Loucy (cell line): ENCODE measurements around the gene TTI1.

Source experiments
- H2AFZ ChIP-seq: fragments of 200-600 bp; sonication (generic); 2 replicates; pipeline ENCODE4 v1.6.0; 2016; ENCODE audit warnings: antibody characterized with exemption, mild to moderate bottlenecking, low read length, moderate library complexity
- H3F3A ChIP-seq: fragments of 200-600 bp; 2 replicates; pipeline ENCODE4 v1.6.0; 2016; ENCODE audit warnings: antibody characterized with exemption, low read depth, mild to moderate bottlenecking
- H3K27me3 ChIP-seq: fragments of 200-600 bp; sonication (generic); 2 replicates; pipeline ENCODE4 v1.6.1; 2014; ENCODE audit warnings: low read length, mild to moderate bottlenecking; ENCODE audit not compliant: insufficient read depth, poor library complexity, severe bottlenecking
- H3K36me3 ChIP-seq: fragments of 200-600 bp; sonication (generic); 2 replicates; pipeline ENCODE4 v1.6.1; 2016; ENCODE audit warnings: low read length; ENCODE audit not compliant: insufficient read depth
- H3K4me1 ChIP-seq: fragments of 200-600 bp; sonication (generic); 2 replicates; pipeline ENCODE4 v1.5.1; 2014; ENCODE audit warnings: low read length, mild to moderate bottlenecking; ENCODE audit not compliant: insufficient read depth, poor library complexity, severe bottlenecking
- H3K4me2 ChIP-seq: fragments of 200-600 bp; sonication (generic); 2 replicates; pipeline ENCODE4 v1.6.0; 2014; ENCODE audit warnings: antibody characterized with exemption, low read length, low read depth, mild to moderate bottlenecking; ENCODE audit not compliant: poor library complexity, severe bottlenecking
- H3K4me3 ChIP-seq: fragments of 200-600 bp; sonication (generic); 2 replicates; pipeline ENCODE4 v1.5.1; 2014; ENCODE audit warnings: low read length, mild to moderate bottlenecking, mixed read lengths; ENCODE audit not compliant: poor library complexity, severe bottlenecking
- H3K79me2 ChIP-seq: fragments of 200-600 bp; sonication (generic); 2 replicates; pipeline ENCODE4 v1.6.1; 2014; ENCODE audit warnings: low read length; ENCODE audit not compliant: insufficient read depth
- H3K9ac ChIP-seq: fragments of 200-600 bp; sonication (generic); 2 replicates; pipeline ENCODE4 v1.6.0; 2014; ENCODE audit warnings: mild to moderate bottlenecking, low read depth, low read length, moderate library complexity; ENCODE audit not compliant: poor library complexity, severe bottlenecking
- H3K9me2 ChIP-seq: fragments of 200-600 bp; sonication (generic); replicated peaks from 2 replicates; pipeline ENCODE4 v1.6.1; 2016; ENCODE audit warnings: low read depth, low read length, mixed read lengths
- H3K9me3 ChIP-seq: fragments of 200-600 bp; sonication (generic); 2 replicates; pipeline ENCODE4 v1.6.1; 2014; ENCODE audit warnings: mild to moderate bottlenecking, antibody characterized with exemption, low read length, low read depth; ENCODE audit not compliant: insufficient read depth
- H4K20me1 ChIP-seq: fragments of 200-600 bp; sonication (generic); 2 replicates; pipeline ENCODE4 v1.6.0; 2014; ENCODE audit warnings: antibody characterized with exemption, low read length, mild to moderate bottlenecking; ENCODE audit not compliant: insufficient read depth, poor library complexity, severe bottlenecking
- CTCF ChIP-seq: fragments of 200-600 bp; sonication (generic); conservative IDR thresholded peaks from 2 replicates; pipeline ENCODE4 v1.5.1; 2014; ENCODE audit warnings: mild to moderate bottlenecking, antibody characterized with exemption, low read length
- EZH2phosphoT487 ChIP-seq: fragments of 200-600 bp; IDR thresholded peaks from 2 replicates; pipeline ENCODE4 v1.6.1; 2018; ENCODE audit warnings: antibody characterized with exemption, mild to moderate bottlenecking, moderate library complexity, borderline replicate concordance

Gene TTI1

GRCh38 chr20:37938181-37938750 lies 95.0 kb downstream of the TTI1 start:
- Histone ChIP-seq H3K4me3 (no peak overlapping the region), H3K79me2 (no peaks in the 10 kb centered on the region), H3K4me1 (no peaks in the 10 kb centered on the region), H3K27me3 (no peaks in the 10 kb centered on the region), H3K36me3 (no peaks in the 10 kb centered on the region), H3K9me2 (no peaks in the 10 kb centered on the region), H3K9ac (no peak overlapping the region), H3K9me3 (no peaks in the 10 kb centered on the region), H3F3A (no peaks in the 10 kb centered on the region), H4K20me1 (no peaks in the 10 kb centered on the region), H3K4me2 (no peak overlapping the region), H2AFZ (no peak overlapping the region)
- TF ChIP-seq CTCF (no peak), EZH2phosphoT487 (no peak)

GRCh38 chr20:37937686-37938085 lies 95.6 kb downstream of the TTI1 start:
- Histone ChIP-seq H3F3A (no peaks in the 10 kb centered on the region), H3K9me3 (no peaks in the 10 kb centered on the region), H3K79me2 (no peaks in the 10 kb centered on the region), H3K36me3 (no peaks in the 10 kb centered on the region), H2AFZ (no peak overlapping the region), H3K4me1 (no peaks in the 10 kb centered on the region), H3K9ac (no peak overlapping the region), H3K4me3 (no peak overlapping the region), H3K27me3 (no peaks in the 10 kb centered on the region), H3K4me2 (no peak overlapping the region), H4K20me1 (no peaks in the 10 kb centered on the region), H3K9me2 (no peaks in the 10 kb centered on the region)
- no peak for TF ChIP-seq CTCF
- TF ChIP-seq EZH2phosphoT487, result no peak

- H3K27me3 ChIP-seq, result no peaks in the 10 kb centered on the region
- no peak overlapping the region for H3K9ac ChIP-seq
- no peaks in the 10 kb centered on the region for H3K4me1 ChIP-seq
- no peaks in the 10 kb centered on the region for H3K36me3 ChIP-seq
- H3K4me2 ChIP-seq, result no peak overlapping the region
- TF ChIP-seq CTCF (no peak), EZH2phosphoT487 (no peak)
- H3K4me3 ChIP-seq, result no peak overlapping the region
- H3K9me2 ChIP-seq, result no peaks in the 10 kb centered on the region
- no peak overlapping the region for H2AFZ ChIP-seq
- no peaks in the 10 kb centered on the region for H3F3A ChIP-seq
- H3K79me2 ChIP-seq, result no peaks in the 10 kb centered on the region
- no peaks in the 10 kb centered on the region for H3K9me3 ChIP-seq
- no peaks in the 10 kb centered on the region for H4K20me1 ChIP-seq
Observed at GRCh38 chr20:37936451-37936850, 96.8 kb downstream of the TTI1 start.
